GM21423 (cell line): ENCODE measurements around the gene HOXC6.

ENCODE experiments used
- ATAC-seq: cut with Tn5 transposase; IDR thresholded peaks from one replicate; pipeline ENCODE4 v1.9.1; 2021; ENCODE audit warnings: mild to moderate bottlenecking, moderate library complexity; ENCODE audit not compliant: unreplicated experiment

Gene HOXC6

DNA sequence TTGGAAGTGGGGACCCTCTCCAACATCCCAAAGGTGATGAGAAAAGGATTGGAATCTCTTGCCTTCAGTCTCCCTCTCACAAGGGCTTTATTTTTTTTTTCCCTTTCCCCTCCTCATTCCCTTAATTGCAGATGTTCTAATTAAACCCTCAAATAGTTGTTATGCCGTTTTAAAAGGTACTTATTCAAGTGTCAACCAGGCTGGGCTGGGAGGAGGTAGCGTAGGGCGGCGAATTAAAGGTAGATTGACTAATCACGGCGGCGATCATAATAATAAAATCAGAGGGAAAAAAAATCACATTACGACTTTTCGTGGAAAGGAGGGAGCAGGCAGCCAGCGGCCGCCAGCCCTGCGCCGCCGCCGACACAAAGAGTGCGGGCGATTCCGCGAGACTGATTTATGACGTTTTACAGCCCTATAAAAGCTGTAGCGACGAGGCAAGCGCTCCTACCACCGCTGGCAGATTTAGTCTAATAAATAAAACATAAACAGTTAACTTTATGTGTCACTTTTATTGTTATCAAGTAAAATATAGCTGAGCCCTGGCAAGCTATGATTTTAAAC is 23.7 kb downstream of the HOXC6 start:
- ATAC-seq = no peak

- ATAC-seq = no peak
These were observed 24.3 kb downstream of the HOXC6 start for GRCh38 chr12:54052438-54053002.

DNA sequence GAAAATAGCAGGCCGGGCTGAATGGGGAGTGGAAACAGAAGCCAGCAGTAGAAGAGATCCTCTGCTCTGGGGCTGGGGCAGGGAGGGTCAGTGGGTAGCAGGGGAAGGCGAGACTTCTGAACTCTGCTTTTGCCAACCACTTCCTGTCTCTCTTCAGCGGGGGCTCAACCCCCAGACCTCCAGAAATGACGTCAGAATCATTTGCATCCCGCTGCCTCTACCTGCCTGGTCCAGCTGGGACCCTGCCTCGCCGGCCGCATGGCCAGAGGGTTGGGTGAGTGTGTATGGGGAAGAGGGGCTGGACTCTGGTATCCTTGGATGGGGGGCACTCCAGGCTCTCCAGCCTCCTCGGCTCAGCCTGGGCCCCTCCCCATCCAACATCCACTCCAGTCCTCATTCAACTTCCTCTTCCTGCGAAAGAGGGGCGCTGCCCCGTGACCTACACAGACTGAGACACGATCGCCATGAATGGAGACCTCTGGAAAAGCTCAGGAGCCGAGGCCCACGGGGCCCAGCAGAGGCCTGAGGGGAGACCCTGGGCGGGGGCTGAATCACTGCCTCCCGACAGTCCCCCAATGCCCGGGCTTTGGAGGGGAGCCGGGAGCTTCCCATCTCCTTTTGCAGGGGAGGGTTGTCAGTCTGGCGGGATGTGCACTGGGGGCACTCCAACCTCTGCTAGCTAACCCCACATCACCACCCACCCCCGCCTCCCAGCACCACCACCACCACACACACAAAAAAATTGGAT is 24.9 kb downstream of the HOXC6 start:
- ATAC-seq = no peak

DNA sequence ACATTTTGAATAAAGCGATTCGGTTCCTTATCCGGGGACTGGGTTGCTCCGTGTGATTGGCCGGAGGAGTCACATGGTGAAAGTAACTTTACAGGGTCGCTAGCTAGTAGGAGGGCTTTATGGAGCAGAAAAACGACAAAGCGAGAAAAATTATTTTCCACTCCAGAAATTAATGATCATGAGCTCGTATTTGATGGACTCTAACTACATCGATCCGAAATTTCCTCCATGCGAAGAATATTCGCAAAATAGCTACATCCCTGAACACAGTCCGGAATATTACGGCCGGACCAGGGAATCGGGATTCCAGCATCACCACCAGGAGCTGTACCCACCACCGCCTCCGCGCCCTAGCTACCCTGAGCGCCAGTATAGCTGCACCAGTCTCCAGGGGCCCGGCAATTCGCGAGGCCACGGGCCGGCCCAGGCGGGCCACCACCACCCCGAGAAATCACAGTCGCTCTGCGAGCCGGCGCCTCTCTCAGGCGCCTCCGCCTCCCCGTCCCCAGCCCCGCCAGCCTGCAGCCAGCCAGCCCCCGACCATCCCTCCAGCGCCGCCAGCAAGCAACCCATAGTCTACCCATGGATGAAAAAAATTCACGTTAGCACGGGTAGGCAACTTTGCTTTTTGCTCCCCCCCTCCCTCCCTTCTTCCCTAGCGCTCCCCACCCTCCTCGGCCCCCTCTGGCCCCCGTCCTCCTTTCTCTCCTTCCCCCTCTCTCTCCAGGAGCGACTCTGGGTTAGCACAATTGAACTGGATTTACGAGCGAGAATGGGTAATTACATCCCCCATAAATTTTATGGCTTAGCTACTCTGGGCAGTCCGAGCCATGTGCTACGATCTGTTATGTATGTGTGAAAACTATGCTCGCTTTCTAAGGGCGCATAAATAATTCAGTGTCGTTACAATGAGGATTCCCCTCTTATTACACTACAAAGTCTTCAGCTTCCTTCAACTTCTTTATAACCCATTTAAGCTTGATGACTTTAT is 25.8 kb downstream of the HOXC6 start, which contains the start of gene HOXC4:
Gene HOXC4, plus strand, starts transcription at position 85 of the 991 bp plus-strand sequence. Its CDS starts 88 bp downstream, at position 173.
- ATAC-seq = no peak

- ATAC-seq = no peak
These were observed 26.5 kb downstream of the HOXC6 start for GRCh38 chr12:54054742-54055194.

GRCh38 chr12:54055552-54055951 is 27.3 kb downstream of the HOXC6 start:
- no peak for ATAC-seq

GRCh38 chr12:54056110-54056509 is 27.9 kb downstream of the HOXC6 start:
- ATAC-seq = no peak

DNA sequence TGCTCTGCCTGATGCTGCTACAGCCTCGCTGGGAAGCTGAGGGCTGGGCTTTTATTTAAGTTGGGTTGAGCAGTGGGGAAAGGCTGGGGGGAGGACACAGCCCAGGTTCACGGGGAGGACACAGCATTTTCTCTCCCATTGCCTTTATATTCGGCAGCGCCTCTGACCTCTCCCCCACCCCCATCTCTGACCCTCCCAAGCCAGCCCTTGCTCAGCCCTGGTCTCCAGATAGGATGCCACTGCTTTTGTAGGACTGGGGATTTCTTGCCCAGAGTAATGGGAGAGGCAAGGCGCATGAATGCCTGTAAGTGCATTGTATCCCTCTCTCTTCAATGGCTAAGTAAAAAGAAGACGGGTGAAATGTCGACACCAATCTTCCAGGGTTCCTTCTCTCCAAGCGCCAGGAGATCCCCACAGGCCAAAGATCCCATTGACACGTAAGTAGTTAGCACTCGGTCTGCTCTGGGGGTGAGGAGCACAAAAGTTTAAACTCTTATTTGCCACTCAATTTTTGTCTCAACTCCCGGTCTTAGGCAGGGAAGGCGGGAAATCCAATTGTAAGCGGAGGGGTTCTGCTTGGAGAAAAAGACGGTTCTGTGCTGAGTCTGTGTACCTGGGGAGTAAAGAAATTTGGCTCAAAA is 30.0 kb downstream of the HOXC6 start:
- ATAC-seq = no peak

- ATAC-seq = no peak
These were observed 31.4 kb downstream of the HOXC6 start for GRCh38 chr12:54059668-54060067.

DNA sequence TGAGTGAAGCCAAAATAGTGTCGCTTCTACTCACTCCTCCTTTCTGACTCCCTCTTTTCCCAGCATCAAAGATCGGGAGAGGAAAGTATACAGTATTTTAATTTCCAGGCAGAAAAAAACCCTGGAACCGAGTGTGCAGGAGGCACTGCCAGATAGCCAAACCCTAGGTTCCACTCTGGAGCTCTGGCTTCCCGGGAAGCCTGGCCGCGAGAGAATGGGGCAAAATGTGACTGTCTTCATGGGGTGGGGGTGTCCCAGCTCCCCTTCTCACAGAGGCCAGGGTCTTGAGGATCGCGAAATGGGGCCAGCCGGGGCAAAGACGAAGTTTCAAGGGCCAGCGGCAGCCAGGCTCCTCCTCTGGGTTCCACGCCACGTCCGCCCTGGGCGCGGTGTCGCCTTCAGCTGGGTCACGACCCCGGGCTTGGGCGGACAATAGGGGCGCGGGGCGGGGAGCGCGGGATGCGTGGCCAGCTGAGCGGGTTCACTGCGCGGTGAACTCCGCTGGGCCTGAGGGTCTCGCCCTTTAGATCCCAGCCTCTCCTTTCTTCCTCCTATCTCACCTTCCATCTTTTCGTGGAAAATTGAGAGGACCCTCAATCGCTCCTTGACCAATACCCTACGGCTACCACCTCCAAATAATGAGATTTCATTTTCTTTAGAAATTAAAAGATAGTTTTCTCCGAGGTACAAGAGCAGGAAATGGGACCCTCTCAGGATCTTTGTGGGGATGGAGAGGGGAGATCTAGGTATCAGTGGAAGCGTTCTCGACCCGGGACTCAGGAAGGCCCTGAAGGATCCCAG is 32.1 kb downstream of the HOXC6 start:
- no peak for ATAC-seq

- ATAC-seq = no peak
These were observed 32.9 kb downstream of the HOXC6 start for GRCh38 chr12:54060975-54061778.

DNA sequence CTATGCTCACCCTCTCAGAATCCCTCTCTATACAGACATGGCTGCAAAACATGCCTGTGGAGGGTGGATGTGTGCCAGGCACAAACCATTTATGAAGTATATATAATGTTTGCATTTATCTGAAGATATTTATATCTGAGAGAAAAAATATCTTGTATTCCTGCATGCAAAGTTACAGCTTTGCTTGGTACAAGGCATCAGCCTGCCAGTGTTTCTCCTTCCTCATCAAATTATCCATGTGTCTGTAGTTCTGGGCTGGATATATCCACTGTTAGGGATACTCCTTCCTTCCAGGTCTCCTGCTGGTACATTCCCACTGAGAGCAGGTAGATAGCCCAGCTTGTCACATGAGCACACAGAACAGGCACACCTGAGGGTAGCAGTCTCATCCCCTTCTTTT is 37.4 kb downstream of the HOXC6 start:
- no peak for ATAC-seq

- ATAC-seq = no peak
These were observed 38.2 kb downstream of the HOXC6 start for GRCh38 chr12:54066408-54066807.

DNA sequence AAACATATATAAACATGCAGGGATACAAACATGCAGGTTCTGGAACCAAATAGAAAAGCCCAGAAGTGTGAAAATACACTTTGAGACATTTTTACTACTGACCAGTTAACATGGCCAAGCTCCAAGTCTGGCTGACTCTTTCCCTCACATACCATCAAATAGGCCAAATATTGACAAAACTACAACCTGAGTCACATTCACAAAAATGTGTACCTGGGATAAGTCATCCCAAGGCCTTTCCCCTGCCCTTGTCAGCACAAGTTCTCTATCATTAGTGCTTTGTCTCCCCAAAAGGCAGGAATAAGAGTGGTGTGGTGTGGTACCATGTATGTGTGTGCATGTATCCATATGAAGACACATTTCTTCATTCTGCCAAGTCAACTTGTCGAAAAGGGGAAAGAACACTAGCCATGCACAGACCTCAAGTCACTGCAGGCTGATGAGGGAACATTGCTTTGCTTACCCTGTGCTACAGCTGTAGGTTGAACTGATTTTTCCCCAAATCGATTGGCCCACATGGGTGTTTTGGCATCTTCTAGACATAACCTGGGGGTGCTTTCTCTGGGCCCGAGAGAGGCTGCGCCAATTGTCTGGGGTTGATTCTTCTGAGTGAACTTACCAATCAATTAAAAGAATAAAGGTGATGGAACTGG is 40.3 kb downstream of the HOXC6 start:
- ATAC-seq = no peak

DNA sequence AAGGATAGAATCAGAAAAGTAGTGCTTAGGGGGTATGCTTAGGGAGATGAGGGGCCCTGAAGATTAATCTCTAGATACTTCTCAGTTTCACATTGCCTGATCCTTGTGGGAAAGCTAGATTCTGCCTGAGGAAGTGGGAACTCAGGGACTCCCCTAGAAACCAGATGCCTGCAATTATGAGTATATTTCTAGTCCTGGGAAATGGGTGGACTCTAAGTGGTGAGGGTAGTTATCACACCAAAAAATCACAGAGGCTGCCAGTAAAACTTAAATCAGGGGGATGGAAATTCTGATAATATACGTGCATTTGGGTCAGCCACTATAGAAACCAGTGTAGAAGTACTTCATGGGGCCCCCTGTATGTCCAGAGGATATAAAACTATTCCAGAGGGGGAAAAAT is 43.7 kb downstream of the HOXC6 start:
- ATAC-seq = no peak

GRCh38 chr12:54074308-54074707 is 46.1 kb downstream of the HOXC6 start:
- no peak for ATAC-seq

DNA sequence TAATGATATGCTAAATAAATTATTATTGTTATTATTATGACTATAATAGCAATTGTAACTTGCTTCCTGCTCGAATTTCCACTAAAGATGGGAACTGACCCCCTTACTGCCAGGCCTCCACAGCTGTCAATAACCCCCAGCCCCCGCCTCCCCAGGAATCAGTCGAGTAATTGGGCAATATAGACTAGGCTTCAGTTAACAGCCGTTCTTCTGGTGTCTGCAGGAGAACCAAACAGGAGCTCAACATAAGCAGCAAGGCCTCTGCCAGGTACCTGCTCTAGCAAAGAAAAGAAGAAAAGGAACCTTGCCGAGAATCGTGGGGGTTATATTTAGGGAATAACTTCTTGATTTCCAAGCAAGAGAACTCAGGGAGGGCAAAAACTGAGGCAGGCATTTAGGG is 47.2 kb downstream of the HOXC6 start:
- ATAC-seq = no peak

DNA sequence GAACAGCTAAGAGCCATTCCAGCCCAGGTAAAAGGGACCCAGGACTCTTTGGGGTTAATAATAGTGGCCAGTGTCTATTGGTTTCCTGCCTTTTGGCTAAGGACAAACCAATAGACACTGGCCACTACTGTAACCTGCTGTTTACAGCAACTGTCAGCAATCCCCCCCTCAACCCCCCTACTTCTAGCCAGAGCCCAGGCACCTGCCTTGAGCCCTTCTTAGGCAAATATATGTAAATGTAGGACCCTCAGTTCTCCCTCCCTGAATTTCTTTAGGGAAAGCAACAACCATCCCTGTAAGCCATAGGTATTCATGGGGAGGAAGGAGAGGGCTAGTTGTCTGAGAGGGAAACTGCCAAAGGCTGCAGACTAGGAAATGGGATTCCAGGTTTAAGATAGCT is 47.7 kb downstream of the HOXC6 start:
- ATAC-seq = no peak
